ENCODE results near the gene ADGRA3. TPM values are rescaled to one million over a fixed set of nuclear protein-coding genes. Genes with fewer than 3 reads are reported as not detected.

Gene ADGRA3
- total RNA-seq, 1 experiment from 2014 or later: 56.5 TPM

- H2BK120ac ChIP-seq (ENCODE audit: low read depth, low read length, poor library complexity, severe bottlenecking): no peak overlapping the region
- H3K4me2 ChIP-seq (ENCODE audit: insufficient read depth, insufficient read length, low read length): no peak overlapping the region
- H3K79me2 ChIP-seq (ENCODE audit: insufficient read depth, low read length): no peaks in the 10 kb centered on the region
- no peaks in the 10 kb centered on the region for H3K4me1 ChIP-seq (ENCODE audit: insufficient read depth, low read length)
- H3K56ac ChIP-seq (ENCODE audit: insufficient read length, low read depth, low read length): no peak overlapping the region
- H2BK15ac ChIP-seq (ENCODE audit: low read depth, low read length): no peak overlapping the region
- H3K23me2 ChIP-seq (ENCODE audit: insufficient read length, low read depth, low read length, poor library complexity, severe bottlenecking): no peaks in the 10 kb centered on the region
- no peaks in the 10 kb centered on the region; the same call in 1 of the 2 replicates for H3K27me3 ChIP-seq (ENCODE audit: insufficient read depth, low read length)
- WGBS (ENCODE audit: extremely low coverage, insufficient read length, low lambda C conversion rate): no CpG with 5 or more reads among the region's 1 CpG
- no peak overlapping the region for H4K5ac ChIP-seq (ENCODE audit: insufficient read length, low read depth, low read length)
- H3K9me3 ChIP-seq (ENCODE audit: control insufficient read depth, low read depth, low read length): peaks cover 12% of the 10 kb centered on the region
- H2BK5ac ChIP-seq (ENCODE audit: insufficient read length, low read length): no peak overlapping the region
- H3K4me1 Mint-ChIP-seq: no peaks in the 10 kb centered on the region
- no peak overlapping the region for H3K9ac ChIP-seq (ENCODE audit: extremely low read depth, insufficient read length, low read length)
- no peak overlapping the region for H3K14ac ChIP-seq (ENCODE audit: insufficient read depth, low read length)
- no peak overlapping the region for H3K27ac Mint-ChIP-seq
- H3K9me3 Mint-ChIP-seq: peaks cover 25 to 30% of the 10 kb centered on the region in 2 experiments
- peaks cover 4 to 27% (median 22%) of the 10 kb centered on the region in 3 experiments for H3K36me3 Mint-ChIP-seq (ENCODE audit: insufficient read depth in 1 of 3, low read depth in 3 of 3)
- no peak overlapping the region for H2AFZ ChIP-seq (ENCODE audit: low read length)
- no peak overlapping the region for H3K18ac ChIP-seq (ENCODE audit: insufficient read length, low read depth, low read length)
- no peak overlapping the region for H2BK20ac ChIP-seq (ENCODE audit: low read depth, low read length, poor library complexity, severe bottlenecking)
- H3T11ph ChIP-seq (ENCODE audit: low read length): no peak overlapping the region
- no peaks in the 10 kb centered on the region for H3K79me1 ChIP-seq (ENCODE audit: insufficient read depth, low read depth, low read length, poor library complexity, severe bottlenecking)
- H2AK5ac ChIP-seq (ENCODE audit: insufficient read length, low read length): no peak overlapping the region
- H3K27me3 Mint-ChIP-seq (ENCODE audit: low read depth): no peaks in the 10 kb centered on the region
- no peak overlapping the region for H4K91ac ChIP-seq (ENCODE audit: insufficient read length, low read depth, low read length)
- H2BK12ac ChIP-seq (ENCODE audit: insufficient read length, low read depth, low read length): no peak overlapping the region
- H3K4me3 Mint-ChIP-seq: no peak overlapping the region
- H3K27ac ChIP-seq (ENCODE audit: insufficient read length, low read depth, low read length): no peak overlapping the region
- H3K23ac ChIP-seq (ENCODE audit: insufficient read length, low read depth, low read length): no peak overlapping the region
- no peak for TF ChIP-seq CTCF (conservative IDR thresholded peaks at IDR 0.05)
- DNase-seq: no peak
- no peak overlapping the region for H3K4ac ChIP-seq (ENCODE audit: low read depth, low read length)
- H4K8ac ChIP-seq (replicated peaks; ENCODE audit: insufficient read length, low read depth, low read length): no peak overlapping the region
- H4K20me1 ChIP-seq (ENCODE audit: control insufficient read depth, insufficient read depth, insufficient read length): no peaks in the 10 kb centered on the region
These were observed 16.3 kb upstream of the ADGRA3 start for GRCh38 chr4:22532117-22532516.

Measured in H9 (cell line).